ENCODE data around the gene RTN4IP1.

RTN4IP1 gene

DNA sequence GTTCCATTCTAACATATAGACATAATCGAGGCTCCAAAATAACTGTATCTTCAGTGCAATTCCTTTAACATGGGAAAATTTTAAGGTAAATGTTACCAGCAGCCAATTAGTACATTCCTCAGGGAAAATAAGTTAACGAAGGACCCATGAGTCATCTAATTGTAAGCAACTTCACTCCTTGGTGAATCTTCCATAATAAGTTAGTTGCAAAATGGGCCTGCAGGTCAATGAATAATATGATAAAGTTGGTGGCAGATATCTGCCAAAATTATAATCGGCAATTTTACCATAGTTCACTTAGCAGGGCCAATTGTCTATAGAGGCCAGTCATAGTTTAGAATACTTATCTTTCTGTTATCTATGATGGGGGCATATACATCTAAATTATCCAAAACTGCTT lies 42.4 kb upstream of the RTN4IP1 start:
- no peaks in the 10 kb centered on the region for H3K9me2 ChIP-seq (replicated peaks; ENCODE audit: insufficient read depth, low read length)
- no peak overlapping the region for H3K9ac ChIP-seq (ENCODE audit: low read length)
- TF ChIP-seq, protein P1, sequence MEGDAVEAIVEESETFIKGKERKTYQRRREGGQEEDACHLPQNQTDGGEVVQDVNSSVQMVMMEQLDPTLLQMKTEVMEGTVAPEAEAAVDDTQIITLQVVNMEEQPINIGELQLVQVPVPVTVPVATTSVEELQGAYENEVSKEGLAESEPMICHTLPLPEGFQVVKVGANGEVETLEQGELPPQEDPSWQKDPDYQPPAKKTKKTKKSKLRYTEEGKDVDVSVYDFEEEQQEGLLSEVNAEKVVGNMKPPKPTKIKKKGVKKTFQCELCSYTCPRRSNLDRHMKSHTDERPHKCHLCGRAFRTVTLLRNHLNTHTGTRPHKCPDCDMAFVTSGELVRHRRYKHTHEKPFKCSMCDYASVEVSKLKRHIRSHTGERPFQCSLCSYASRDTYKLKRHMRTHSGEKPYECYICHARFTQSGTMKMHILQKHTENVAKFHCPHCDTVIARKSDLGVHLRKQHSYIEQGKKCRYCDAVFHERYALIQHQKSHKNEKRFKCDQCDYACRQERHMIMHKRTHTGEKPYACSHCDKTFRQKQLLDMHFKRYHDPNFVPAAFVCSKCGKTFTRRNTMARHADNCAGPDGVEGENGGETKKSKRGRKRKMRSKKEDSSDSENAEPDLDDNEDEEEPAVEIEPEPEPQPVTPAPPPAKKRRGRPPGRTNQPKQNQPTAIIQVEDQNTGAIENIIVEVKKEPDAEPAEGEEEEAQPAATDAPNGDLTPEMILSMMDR (IDR thresholded peaks at IDR 0.05; ENCODE audit: low read length) = no peak
- no peak for TF ChIP-seq EZH2 (optimal IDR thresholded peaks at IDR 0.05; ENCODE audit: low read depth, low read length)
- TF ChIP-seq EZH2phosphoT487 (IDR thresholded peaks at IDR 0.05; ENCODE audit: low read length) = no peak
- no peaks in the 10 kb centered on the region for H3K4me1 ChIP-seq (ENCODE audit: low read length)
- H3K27me3 ChIP-seq (replicated peaks; ENCODE audit: insufficient read depth, low read length) = no peaks in the 10 kb centered on the region
- no peak overlapping the region for H2AFZ ChIP-seq (ENCODE audit: low read length)
- H3K4me3 ChIP-seq (ENCODE audit: low read length) = no peak overlapping the region
- H3K4me2 ChIP-seq (ENCODE audit: low read depth, low read length) = no peak overlapping the region
- H4K20me1 ChIP-seq (ENCODE audit: insufficient read depth, low read length) = no peaks in the 10 kb centered on the region
- H3F3A ChIP-seq (ENCODE audit: insufficient read depth, low read length) = no peaks in the 10 kb centered on the region
- no peak for DNase-seq
- no peaks in the 10 kb centered on the region for H3K36me3 ChIP-seq (replicated peaks; ENCODE audit: insufficient read depth, low read length)
- no peak overlapping the region for H3K27ac ChIP-seq (ENCODE audit: low read length)
- no peaks in the 10 kb centered on the region for H3K79me2 ChIP-seq (ENCODE audit: low read length)
- H3K9me3 ChIP-seq (replicated peaks; ENCODE audit: insufficient read depth, low read length) = no peaks in the 10 kb centered on the region

DNA sequence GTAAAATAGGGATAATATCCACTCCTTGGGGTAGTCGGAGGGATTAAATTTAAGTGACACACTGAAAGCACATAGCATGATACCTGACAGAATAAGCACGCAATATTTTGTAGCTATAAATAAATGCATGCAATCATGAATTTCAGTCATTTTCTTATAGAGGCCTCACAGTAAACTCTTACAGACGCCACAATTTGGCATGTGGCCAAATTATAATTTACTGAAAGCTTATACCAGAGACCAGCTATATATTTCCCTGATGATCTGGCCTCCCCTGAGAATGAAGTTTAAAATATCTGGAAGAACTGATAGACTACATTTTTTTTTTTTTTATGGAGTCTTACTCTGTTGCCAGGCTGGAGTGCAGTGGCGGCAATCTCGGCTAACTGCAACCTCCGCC lies 40.9 kb upstream of the RTN4IP1 start:
- Histone ChIP-seq H3K4me2 (ENCODE audit: low read depth, low read length) (no peak overlapping the region), H4K20me1 (ENCODE audit: insufficient read depth, low read length) (no peaks in the 10 kb centered on the region), H3F3A (ENCODE audit: insufficient read depth, low read length) (no peaks in the 10 kb centered on the region), H3K4me3 (ENCODE audit: low read length) (no peak overlapping the region), H3K27me3 (replicated peaks; ENCODE audit: insufficient read depth, low read length) (no peaks in the 10 kb centered on the region), H2AFZ (ENCODE audit: low read length) (no peak overlapping the region), H3K27ac (ENCODE audit: low read length) (no peak overlapping the region), H3K79me2 (ENCODE audit: low read length) (no peaks in the 10 kb centered on the region), H3K36me3 (replicated peaks; ENCODE audit: insufficient read depth, low read length) (no peaks in the 10 kb centered on the region), H3K9me2 (replicated peaks; ENCODE audit: insufficient read depth, low read length) (no peaks in the 10 kb centered on the region), H3K9me3 (replicated peaks; ENCODE audit: insufficient read depth, low read length) (no peaks in the 10 kb centered on the region), H3K9ac (ENCODE audit: low read length) (no peak overlapping the region), H3K4me1 (ENCODE audit: low read length) (no peaks in the 10 kb centered on the region)
- DNase-seq = no peak
- TF ChIP-seq, protein P1 (IDR thresholded peaks at IDR 0.05; ENCODE audit: low read length) = no peak
- no peak for TF ChIP-seq EZH2 (optimal IDR thresholded peaks at IDR 0.05; ENCODE audit: low read depth, low read length)
- TF ChIP-seq EZH2phosphoT487 (IDR thresholded peaks at IDR 0.05; ENCODE audit: low read length) = no peak

DNA sequence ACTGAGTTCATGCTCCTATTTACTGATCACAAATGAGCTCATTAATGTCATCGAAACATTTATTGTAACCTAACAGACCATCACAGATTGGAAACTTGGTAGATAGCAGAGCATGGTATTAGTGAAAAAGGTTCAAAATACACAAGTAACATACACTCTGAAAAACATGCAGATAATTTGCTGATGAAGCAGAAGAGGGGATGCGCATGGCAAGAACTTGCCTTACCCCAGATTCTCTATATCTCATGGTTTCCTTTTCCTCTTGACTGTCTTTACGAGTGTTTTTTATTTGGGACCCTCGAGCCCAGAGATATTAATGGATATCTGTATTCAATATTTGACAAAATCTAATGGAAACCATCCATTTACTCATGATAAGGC lies 37.7 kb upstream of the RTN4IP1 start:
- Histone ChIP-seq H3K4me1 (ENCODE audit: low read length) (no peaks in the 10 kb centered on the region), H2AFZ (ENCODE audit: low read length) (no peak overlapping the region), H3K36me3 (replicated peaks; ENCODE audit: insufficient read depth, low read length) (no peaks in the 10 kb centered on the region), H3K79me2 (ENCODE audit: low read length) (no peaks in the 10 kb centered on the region), H3K9me2 (replicated peaks; ENCODE audit: insufficient read depth, low read length) (no peaks in the 10 kb centered on the region), H3K4me2 (ENCODE audit: low read depth, low read length) (no peak overlapping the region), H3K9me3 (replicated peaks; ENCODE audit: insufficient read depth, low read length) (no peaks in the 10 kb centered on the region), H3K9ac (ENCODE audit: low read length) (no peak overlapping the region), H3F3A (ENCODE audit: insufficient read depth, low read length) (no peaks in the 10 kb centered on the region), H3K4me3 (ENCODE audit: low read length) (no peak overlapping the region), H3K27ac (ENCODE audit: low read length) (no peak overlapping the region), H4K20me1 (ENCODE audit: insufficient read depth, low read length) (no peaks in the 10 kb centered on the region), H3K27me3 (replicated peaks; ENCODE audit: insufficient read depth, low read length) (no peaks in the 10 kb centered on the region)
- TF ChIP-seq, protein P1 (IDR thresholded peaks at IDR 0.05; ENCODE audit: low read length) = no peak
- no peak for DNase-seq

Data from MM.1S (cell line).